HS-5 (cell line): ENCODE data around the gene DPM2.

ENCODE experiments used
- DNase-seq: peaks from one replicate; pipeline ENCODE4 v3.0.0-alpha.2; 2012; ENCODE audit warnings: low read depth

DPM2 gene

GRCh38 chr9:127973169-127974000 is 35.7 kb upstream of the DPM2 start:
- no peak for DNase-seq

GRCh38 chr9:127972236-127972871 is 34.7 kb upstream of the DPM2 start:
- DNase-seq, result no peak

- no peak for DNase-seq
Measured at GRCh38 chr9:127971357-127972235, 33.9 kb upstream of the DPM2 start.

- no peak for DNase-seq
Measured at GRCh38 chr9:127970401-127971313, 33.0 kb upstream of the DPM2 start.

- DNase-seq, result peak; percentile 54
Measured at GRCh38 chr9:127968700-127969383, 31.2 kb upstream of the DPM2 start.

GRCh38 chr9:127968042-127968441 is 30.4 kb upstream of the DPM2 start:
- no peak for DNase-seq

GRCh38 chr9:127967151-127967809 is 29.6 kb upstream of the DPM2 start:
- DNase-seq, result no peak

GRCh38 chr9:127966416-127967150 is 28.9 kb upstream of the DPM2 start:
- DNase-seq, result no peak

GRCh38 chr9:127965953-127966352 is 28.3 kb upstream of the DPM2 start:
- DNase-seq, result no peak

GRCh38 chr9:127963359-127964064 is 25.9 kb upstream of the DPM2 start:
- DNase-seq, result no peak

- no peak for DNase-seq
Measured at GRCh38 chr9:127963041-127963358, 25.3 kb upstream of the DPM2 start.

- DNase-seq, result no peak
Measured at GRCh38 chr9:127962278-127962677, 24.6 kb upstream of the DPM2 start.

GRCh38 chr9:127961613-127962155 is 24.0 kb upstream of the DPM2 start:
- no peak for DNase-seq

- DNase-seq, result no peak
Measured at GRCh38 chr9:127961155-127961490, 23.5 kb upstream of the DPM2 start.

GRCh38 chr9:127960410-127961154 is 22.9 kb upstream of the DPM2 start:
- DNase-seq, result no peak

- DNase-seq, result no peak
Measured at GRCh38 chr9:127959841-127960409, 22.3 kb upstream of the DPM2 start.

GRCh38 chr9:127959398-127959797 is 21.7 kb upstream of the DPM2 start:
- no peak for DNase-seq

- DNase-seq, result no peak
Measured at GRCh38 chr9:127958728-127959127, 21.1 kb upstream of the DPM2 start.
